Measurements from ENCODE around the gene PRKCSH.

- TF ChIP-seq REST (IDR thresholded peaks at IDR 0.05; ENCODE audit: low read depth) (no peak), POLR2A (IDR thresholded peaks at IDR 0.05; ENCODE audit: borderline replicate concordance, extremely low read depth, insufficient read depth, insufficient read length) (no peak), MAX (IDR thresholded peaks at IDR 0.05) (no peak), SP1 (IDR thresholded peaks at IDR 0.05; ENCODE audit: low read depth) (no peak), CEBPB (IDR thresholded peaks at IDR 0.05; ENCODE audit: low read depth) (no peak), ATF3 (IDR thresholded peaks at IDR 0.05) (no peak)
- TF ChIP-seq, protein P1, sequence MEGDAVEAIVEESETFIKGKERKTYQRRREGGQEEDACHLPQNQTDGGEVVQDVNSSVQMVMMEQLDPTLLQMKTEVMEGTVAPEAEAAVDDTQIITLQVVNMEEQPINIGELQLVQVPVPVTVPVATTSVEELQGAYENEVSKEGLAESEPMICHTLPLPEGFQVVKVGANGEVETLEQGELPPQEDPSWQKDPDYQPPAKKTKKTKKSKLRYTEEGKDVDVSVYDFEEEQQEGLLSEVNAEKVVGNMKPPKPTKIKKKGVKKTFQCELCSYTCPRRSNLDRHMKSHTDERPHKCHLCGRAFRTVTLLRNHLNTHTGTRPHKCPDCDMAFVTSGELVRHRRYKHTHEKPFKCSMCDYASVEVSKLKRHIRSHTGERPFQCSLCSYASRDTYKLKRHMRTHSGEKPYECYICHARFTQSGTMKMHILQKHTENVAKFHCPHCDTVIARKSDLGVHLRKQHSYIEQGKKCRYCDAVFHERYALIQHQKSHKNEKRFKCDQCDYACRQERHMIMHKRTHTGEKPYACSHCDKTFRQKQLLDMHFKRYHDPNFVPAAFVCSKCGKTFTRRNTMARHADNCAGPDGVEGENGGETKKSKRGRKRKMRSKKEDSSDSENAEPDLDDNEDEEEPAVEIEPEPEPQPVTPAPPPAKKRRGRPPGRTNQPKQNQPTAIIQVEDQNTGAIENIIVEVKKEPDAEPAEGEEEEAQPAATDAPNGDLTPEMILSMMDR (IDR thresholded peaks at IDR 0.05 in 2 of 3, conservative IDR thresholded peaks at IDR 0.05 in 1 of 3; ENCODE audit: borderline replicate concordance in 1 of 3, insufficient read depth in 1 of 3, low read depth in 2 of 3, low read length in 2 of 3), result no peak
These were observed 16.6 kb downstream of the PRKCSH start for GRCh38 chr19:11451871-11452619.

All from HCT116 (cell line).